Measurements from ENCODE around the gene DCAF4.

DNA sequence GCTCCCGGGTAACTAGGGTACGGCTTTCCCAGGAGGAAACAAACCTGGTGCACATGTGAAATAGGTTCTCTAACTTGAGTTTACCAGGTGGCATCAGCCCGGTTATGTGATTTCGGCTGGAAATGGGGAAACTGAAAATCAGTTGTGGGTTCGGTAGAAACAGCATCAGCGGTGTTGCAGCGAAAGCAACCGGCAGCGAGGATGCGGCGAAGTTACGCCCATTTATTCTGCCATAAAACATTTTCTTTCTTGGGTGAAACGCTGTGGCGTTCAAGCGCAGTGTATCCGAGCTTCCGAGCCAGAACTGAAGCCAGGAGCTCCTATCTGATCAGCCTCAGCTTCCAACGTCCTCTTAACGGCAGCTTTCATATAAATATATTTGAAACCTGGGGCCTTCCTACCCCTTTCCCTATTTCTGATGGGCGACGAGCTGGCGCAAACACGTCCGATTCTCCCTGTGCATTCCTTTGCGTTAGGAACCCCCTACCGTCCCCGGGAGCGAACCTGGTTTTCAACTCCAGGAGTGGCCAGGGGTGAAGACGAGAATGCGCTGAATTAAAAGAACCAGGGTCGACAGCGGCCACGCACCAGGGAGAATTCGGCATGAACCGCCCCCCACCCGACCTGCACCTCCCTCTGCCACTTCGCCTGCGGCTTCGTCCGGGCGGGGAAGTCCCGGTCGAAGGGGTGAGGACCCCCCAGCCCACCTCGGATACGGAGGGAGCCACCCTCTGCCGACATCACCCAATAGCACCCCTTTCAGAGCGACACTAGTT lies 34.0 kb upstream of the DCAF4 start:
- TF ChIP-seq CTBP1 (IDR thresholded peaks at IDR 0.05; ENCODE audit: borderline replicate concordance) (no peak), FOXA1 (IDR thresholded peaks at IDR 0.05) (no peak), FOXM1 (IDR thresholded peaks at IDR 0.05; ENCODE audit: borderline replicate concordance) (no peak), SP1 (IDR thresholded peaks at IDR 0.05) (no peak), ELF4 (IDR thresholded peaks at IDR 0.05) (no peak), NFRKB (IDR thresholded peaks at IDR 0.05) (no peak), ARNT (IDR thresholded peaks at IDR 0.05) (no peak), SUZ12 (IDR thresholded peaks at IDR 0.05) (no peak), BHLHE40 (IDR thresholded peaks at IDR 0.05; ENCODE audit: borderline replicate concordance) (no peak), HDGF (IDR thresholded peaks at IDR 0.05; ENCODE audit: borderline replicate concordance) (no peak), L3MBTL2 (conservative IDR thresholded peaks at IDR 0.05) (no peak), FOXK2 (IDR thresholded peaks at IDR 0.05) (no peak), LEF1 (IDR thresholded peaks at IDR 0.05; ENCODE audit: borderline replicate concordance) (no peak)
- TF ChIP-seq, protein P1, sequence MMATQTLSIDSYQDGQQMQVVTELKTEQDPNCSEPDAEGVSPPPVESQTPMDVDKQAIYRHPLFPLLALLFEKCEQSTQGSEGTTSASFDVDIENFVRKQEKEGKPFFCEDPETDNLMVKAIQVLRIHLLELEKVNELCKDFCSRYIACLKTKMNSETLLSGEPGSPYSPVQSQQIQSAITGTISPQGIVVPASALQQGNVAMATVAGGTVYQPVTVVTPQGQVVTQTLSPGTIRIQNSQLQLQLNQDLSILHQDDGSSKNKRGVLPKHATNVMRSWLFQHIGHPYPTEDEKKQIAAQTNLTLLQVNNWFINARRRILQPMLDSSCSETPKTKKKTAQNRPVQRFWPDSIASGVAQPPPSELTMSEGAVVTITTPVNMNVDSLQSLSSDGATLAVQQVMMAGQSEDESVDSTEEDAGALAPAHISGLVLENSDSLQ (IDR thresholded peaks at IDR 0.05) = no peak
